Middle frontal gyrus (tissue), 1 donor: ENCODE results near the gene PEAR1.

Experiments used
- DNase-seq: peaks from one replicate; pipeline ENCODE4 v3.0.0-alpha.2; 2015; ENCODE audit warnings: low spot score; ENCODE audit errors: extremely low spot score

The PEAR1 gene

DNA sequence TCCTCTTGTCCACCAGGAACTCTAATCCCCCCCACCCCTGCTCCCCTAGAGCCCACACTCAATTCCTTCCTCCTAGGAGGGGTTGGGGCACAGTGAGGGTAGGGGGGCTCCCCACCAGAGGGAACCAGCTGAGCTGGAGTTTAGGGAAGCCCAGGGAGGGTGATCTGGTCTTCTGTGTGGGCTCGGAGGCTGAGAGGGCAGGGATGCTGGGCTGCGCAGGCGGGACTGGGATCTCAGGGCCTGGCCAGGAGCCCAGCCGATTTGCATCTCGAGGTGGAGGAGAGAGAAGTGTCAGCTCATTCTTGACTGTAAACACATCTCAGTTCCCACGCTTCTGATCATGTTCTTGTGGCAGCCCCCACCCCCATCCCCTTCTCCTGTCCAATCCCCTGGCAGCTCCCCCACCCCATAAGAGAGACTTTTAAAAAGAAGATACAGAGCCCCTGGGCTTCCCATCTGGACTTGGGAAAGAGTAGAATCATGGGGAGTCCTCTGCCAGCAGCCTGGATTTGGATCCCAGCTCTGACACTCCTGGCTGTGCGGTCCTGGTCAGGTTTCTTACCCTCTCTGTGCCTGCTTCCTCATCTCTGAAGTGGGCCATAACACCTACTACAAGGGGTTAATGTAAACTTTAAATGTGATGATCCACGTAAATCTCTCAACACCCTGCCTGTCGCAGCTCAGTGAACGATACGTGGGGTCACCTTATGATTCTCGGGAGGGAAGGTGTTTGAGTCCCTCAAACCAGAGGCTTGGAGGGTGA lies 6.6 kb downstream of the PEAR1 start:
- no peak for DNase-seq

DNA sequence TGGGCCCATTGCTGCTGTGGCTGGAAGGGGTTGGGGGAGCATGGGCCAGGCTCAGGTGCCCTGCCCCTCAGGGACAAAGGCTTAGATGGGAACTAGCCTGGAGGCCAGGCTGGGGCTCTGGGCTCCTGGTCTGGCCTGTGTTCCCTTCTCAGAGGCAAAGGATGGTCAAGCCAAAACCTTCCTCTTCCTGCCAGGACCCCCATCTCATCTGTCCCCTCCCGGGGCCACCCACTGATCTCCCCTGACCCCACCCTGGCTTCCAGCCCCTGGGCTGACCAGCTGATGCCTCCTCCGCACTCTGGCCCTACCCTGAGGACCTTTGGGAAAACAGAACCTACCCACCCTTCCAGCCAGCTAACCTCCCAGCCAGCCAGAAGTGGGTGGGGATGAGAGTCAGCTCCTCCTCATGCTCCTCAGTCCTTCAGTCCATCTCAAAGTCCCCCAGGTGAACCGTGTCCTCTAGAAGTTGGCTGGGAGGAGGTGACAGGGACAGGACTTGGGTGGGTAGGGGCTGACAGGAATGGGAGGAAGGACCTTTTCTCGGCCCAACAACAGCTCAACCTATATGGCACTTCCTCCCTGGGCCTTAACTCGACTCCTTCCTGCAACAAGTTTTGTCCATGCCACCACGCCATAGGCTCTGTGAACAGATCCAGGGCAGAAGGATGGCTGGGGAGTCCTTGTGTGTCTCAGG lies 7.5 kb downstream of the PEAR1 start:
- no peak for DNase-seq

DNA sequence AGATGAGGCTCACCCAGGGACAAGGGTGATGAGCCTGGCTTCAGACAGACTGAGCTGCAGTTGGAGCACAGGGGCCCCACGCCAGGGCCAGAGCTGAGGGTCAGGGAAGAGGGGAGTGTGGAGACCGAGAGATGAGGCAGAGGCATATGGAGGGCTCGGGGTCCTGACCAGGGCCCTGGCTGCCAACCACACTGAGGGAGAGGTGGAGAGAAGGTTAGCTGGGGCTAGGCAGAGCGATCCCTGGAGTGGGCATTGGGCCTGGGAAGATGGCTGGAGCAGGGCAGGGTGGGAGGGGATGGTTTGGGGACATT lies 8.0 kb downstream of the PEAR1 start:
- no peak for DNase-seq

DNA sequence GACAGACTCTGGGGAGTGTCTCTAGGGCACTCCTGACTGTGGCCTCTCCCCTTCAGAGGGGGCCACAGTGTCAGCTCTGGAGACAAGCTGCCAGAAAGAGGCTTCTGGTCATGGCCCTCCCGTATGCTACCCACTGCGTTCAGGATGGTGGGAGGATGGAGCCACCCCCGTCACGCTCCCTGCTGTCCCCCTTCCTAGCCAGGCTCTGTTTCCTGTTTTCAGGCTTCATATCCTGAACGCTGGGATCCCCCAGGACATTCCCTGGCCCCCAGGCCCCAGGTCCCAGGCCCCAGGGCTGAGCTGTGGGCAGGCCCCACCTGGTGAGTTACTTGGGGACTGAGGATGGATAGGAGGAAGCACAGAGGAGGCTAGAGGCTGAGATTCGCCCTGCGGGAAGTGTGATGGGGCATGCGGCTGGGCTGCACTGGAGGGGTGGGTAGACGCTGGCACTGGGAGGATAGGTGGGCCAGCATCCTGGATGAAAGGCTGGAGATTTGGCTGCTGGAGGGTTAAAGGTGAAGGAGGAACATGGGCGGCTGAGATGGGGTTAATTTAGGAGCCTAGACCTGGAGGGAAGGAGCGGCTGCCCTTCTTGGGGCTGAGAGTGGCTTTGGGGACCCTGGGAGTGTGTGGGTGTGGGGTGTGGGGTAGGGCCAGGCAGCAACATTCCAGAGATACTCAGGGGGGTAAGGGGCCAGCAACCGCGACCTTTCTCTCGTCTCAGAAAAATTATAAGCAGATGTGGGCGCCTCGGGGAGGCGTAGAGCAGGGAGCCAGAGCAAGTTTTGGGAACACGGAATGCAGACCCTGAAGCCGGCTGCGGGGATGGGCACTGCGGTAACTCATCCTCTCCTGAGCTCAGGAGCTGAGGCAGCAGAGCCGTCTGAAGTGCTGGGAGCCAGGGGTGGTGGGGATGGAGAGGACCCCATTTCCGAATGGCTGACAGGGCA lies 8.7 kb downstream of the PEAR1 start:
- DNase-seq, result no peak

DNA sequence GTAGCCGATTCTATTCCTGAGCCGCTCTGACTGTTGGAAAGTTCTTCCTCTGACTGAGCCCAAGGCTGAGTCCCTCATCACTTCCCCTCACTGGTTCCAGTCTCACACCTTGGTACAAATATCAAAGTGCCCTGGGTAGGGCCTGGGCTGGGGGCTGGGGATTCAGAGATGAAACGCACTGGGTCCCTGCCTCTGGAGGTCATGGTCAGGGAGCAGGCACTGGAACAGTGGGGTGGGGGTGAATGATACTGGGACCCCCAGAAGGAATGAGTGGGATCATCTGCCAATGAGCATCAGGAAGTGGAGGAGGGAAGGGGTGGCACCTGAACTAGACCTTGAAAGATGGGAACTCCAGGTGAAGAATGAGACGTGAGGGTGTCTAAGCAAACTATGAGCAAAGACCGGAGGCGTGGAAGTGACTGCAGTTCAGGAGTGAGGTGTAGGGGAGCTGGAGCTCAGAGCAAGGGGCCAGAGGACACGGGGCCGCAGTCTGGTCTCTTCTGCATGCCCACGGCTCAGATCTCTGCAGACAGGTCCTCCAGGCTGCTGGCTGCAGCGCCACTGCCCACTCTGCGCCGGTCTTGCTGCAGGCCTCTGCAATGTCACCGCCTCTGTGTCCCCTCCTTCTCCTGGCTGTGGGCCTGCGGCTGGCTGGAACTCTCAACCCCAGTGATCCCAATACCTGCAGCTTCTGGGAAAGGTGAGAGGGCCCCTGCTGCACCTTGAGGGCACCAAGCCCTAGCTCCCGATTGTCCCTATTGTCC lies 10.0 kb downstream of the PEAR1 start:
- DNase-seq, result no peak

DNA sequence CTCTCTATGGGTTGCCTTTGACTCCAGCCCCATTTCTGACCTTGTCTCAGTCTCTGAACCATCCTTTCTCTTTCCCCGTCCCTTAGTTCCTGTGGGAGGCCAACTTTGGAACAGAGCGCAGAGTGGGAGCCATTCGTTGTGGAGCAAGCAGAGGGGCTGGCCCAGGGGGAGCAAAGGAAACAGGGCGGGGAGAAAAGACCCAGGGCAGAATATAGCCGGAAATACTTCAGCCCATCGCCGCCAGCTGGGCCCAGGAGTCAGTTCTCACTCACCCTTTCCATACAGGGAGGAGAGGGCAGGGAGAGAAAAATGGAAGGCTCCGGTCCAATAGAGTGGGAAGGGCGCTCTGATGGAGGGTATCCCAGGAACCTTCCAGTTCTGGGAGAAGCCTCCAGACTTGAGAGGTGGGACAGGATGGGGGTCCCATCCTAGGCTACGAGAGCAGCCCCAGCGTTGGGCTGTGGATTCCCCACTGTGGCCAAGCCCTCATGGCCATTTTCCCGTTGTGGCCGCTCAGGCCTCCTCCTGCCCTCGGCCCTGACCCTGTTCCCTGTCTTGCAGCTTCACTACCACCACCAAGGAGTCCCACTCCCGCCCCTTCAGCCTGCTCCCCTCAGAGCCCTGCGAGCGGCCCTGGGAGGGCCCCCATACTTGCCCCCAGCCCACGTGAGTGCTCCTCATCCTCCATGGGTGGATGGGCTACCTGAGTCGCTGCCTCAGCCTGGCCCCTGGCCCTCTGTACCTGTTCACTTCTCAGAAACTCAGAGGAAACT lies 10.9 kb downstream of the PEAR1 start:
- no peak for DNase-seq

DNA sequence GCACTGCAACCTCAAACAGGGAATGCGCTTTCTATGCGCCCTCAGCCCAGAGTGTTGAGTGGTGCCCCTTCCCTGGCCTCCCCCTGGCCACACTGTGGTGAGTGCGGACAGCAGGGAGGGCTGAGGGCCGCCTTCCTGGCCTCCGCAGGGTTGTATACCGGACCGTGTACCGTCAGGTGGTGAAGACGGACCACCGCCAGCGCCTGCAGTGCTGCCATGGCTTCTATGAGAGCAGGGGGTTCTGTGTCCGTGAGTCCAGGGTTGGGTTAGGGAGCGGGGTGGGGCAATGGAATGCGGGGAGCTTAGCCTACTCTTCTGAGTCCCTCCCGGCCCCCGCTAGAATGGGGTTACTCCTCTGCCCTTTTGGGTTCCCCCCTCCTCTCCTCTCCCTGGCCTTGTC lies 11.7 kb downstream of the PEAR1 start:
- no peak for DNase-seq

DNA sequence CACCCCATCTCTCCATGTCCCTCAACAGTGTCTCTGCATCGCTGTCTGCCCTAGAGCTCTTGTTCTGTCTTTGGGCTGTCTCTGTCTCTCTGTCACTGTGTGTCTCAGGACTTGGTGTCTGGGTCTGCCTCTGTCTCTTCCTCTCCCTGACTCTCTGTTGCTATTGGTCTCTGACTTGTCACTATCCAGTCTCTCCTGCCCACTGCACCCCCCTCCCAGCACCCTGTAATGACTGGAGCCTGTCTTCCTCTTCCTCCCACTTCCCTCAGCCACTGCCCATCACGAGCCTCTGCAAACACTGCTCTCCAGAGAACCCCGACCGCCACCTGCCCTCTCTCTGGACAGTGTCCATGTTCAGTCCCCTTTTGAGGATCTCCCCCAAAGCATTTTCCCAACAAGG lies 12.1 kb downstream of the PEAR1 start:
- no peak for DNase-seq

DNA sequence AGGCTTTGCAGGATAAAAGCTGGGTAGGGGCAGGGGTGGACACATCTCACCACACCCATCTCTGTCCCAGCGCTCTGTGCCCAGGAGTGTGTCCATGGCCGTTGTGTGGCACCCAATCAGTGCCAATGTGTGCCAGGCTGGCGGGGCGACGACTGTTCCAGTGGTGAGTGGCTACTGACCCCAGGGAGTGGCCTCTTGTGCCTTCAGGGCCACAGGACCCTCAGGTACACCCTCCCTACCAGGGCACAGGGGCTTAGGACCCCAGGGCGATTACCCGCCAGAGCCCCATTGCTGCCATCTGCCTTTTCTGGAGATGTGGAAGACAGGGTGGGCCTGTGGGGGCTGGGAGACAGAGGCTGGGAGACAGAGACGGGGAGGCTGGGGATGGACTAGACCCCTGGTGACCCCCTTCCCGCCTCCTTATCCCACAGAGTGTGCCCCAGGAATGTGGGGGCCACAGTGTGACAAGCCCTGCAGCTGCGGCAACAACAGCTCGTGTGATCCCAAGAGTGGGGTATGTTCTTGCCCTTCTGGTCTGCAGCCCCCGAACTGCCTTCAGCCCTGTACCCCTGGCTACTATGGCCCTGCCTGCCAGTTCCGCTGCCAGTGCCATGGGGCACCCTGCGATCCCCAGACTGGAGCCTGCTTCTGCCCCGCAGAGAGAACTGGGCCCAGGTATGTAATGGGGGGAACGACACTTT lies 12.8 kb downstream of the PEAR1 start:
- no peak for DNase-seq

DNA sequence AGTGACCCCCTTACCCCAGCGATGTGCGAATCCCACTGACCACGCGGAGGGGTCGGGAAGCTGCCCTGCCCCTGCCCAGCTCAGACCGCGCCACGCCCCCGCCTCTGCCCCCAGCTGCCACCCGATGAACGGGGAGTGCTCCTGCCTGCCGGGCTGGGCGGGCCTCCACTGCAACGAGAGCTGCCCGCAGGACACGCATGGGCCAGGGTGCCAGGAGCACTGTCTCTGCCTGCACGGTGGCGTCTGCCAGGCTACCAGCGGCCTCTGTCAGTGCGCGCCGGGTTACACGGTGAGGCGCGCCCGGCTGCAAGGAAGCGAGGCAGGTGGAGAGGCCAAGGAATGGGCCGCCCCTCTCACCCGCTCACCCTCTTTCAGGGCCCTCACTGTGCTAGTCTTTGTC lies 15.0 kb downstream of the PEAR1 start:
- no peak for DNase-seq

DNA sequence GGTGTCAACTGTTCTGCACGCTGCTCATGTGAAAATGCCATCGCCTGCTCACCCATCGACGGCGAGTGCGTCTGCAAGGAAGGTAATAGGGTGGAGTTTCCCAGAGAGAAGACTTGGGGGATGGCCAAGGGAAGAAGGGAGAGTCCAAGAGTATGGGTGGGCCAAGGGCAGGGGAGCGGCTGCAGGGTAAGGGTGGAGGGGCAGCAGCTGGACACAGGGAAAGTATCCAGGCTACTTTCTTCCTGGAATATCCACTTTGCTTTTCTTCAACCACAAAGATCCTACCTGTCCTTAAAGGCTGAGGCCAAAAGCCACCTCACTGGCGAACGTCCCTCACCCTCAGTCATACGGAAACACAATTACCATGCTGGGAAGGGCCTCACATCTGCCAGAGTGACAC lies 15.4 kb downstream of the PEAR1 start:
- DNase-seq, result no peak

DNA sequence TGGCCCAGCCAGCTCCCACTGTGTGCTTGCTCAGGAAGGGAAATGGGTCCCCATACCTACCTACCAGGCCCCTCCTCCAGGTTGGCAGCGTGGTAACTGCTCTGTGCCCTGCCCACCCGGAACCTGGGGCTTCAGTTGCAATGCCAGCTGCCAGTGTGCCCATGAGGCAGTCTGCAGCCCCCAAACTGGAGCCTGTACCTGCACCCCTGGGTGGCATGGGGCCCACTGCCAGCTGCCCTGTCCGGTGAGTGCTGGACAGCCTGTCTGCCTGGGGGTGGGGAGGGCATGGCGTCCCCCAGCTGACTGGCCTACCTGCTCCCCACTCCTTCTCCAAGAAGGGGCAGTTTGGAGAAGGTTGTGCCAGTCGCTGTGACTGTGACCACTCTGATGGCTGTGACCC lies 16.2 kb downstream of the PEAR1 start:
- no peak for DNase-seq

DNA sequence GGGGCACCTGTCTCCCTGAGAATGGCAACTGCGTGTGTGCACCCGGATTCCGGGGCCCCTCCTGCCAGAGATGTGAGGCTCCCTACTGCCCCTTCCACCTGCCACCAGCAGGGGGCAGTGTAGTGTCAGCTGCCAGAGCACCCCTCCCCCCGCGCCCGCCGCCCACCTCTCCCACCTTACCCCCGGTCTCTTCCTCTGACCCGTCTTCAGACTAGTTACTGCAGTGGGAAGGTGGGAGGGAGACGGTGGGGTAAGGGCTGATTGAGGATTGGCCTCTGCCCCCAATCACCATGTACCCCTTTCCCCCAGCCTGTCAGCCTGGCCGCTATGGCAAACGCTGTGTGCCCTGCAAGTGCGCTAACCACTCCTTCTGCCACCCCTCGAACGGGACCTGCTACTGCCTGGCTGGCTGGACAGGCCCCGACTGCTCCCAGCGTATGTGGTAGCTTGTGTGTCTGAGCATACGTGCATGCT lies 16.8 kb downstream of the PEAR1 start:
- no peak for DNase-seq

DNA sequence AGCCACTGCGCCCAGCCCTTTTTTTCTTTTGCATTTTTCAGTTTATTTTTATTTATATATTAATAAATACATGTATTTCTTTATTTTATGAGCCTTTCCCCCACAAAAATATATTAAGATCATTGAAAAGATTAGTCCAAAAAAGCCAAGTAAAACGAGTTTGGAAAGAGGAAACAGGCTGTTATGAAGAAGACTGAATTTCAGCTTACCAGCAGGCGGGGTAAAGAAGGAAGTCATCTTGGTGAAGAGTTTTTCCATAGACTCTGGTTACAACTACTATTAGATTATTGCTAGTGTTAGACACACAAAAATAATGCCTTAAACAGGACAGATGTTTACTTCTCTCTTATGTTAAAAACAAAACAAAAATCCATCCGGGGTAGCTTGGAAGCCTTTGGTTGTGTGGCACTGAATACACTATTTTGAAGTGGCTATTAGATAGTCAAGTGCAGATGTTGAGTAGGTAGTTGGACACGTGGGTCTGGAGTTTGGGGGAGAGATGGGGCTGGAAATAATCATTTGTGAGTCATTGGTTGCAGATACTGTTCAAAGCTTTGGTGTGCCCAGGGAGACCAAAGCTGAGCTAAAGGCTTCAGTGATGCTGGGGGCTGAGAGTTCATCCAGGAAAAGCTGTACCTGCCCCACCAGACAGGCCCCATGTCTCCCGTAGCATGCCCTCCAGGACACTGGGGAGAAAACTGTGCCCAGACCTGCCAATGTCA lies 18.2 kb downstream of the PEAR1 start:
- no peak for DNase-seq

DNA sequence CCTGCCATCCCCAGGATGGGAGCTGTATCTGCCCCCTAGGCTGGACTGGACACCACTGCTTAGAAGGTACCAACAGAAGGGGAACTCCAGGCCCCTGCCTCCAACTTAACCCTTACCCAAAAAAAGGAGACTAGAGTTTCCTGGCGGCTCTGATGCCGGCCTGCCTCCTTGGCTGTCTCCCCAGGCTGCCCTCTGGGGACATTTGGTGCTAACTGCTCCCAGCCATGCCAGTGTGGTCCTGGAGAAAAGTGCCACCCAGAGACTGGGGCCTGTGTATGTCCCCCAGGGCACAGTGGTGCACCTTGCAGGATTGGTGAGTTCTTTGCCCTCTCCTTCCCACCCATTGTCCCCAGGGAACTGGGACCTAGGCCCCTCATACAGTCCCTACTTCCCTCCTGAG lies 18.8 kb downstream of the PEAR1 start:
- DNase-seq, result no peak

DNA sequence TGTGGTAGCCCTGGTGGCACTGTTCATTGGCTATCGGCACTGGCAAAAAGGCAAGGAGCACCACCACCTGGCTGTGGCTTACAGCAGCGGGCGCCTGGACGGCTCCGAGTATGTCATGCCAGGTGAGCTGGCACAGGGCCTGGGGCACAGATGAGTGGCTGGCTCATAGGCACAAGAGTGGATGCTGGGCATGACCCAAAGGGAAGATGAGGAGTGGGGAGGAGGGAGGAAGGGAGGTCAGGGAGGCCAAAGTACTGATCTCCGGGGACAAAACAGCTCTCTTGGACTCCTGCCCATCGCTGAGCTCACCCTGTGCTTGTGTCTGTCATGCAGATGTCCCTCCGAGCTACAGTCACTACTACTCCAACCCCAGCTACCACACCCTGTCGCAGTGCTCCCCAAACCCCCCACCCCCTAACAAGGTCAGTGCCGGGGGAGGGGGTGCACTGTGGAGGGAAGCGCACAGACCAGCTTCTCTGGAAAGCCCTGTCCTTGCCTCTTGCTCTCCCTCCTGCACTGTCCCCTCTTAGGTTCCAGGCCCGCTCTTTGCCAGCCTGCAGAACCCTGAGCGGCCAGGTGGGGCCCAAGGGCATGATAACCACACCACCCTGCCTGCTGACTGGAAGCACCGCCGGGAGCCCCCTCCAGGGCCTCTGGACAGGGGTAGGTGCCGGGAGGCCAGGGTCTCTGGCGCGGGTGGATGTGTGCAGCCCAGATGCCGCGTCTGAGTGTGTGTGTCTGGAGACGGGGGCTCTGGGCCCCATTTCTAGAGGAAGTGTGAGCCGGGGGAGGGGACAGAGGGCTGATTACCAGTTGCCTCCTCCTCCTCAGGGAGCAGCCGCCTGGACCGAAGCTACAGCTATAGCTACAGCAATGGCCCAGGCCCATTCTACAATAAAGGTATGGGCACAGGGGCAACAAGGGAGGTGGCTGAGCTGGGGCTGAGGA lies 19.6 kb downstream of the PEAR1 start:
- DNase-seq, result no peak

DNA sequence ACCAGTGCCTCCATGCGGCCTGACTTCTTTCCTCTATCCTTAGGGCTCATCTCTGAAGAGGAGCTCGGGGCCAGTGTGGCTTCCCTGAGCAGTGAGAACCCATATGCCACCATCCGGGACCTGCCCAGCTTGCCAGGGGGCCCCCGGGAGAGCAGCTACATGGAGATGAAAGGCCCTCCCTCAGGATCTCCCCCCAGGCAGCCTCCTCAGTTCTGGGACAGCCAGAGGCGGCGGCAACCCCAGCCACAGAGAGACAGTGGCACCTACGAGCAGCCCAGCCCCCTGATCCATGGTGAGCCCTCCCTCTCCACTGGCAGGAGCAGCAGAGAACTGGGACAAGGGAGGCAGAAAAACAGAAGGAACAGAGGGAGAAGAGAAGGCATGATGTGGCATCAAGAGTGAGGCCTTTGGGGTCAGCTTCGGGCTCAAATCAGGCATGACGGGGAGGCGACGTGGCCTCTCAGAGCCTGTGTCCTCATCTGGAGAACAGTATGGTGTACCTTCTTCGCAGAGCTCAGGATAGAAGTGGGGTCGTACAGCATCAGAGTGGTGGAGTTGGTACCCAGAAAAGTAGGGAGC lies 20.4 kb downstream of the PEAR1 start:
- no peak for DNase-seq

DNA sequence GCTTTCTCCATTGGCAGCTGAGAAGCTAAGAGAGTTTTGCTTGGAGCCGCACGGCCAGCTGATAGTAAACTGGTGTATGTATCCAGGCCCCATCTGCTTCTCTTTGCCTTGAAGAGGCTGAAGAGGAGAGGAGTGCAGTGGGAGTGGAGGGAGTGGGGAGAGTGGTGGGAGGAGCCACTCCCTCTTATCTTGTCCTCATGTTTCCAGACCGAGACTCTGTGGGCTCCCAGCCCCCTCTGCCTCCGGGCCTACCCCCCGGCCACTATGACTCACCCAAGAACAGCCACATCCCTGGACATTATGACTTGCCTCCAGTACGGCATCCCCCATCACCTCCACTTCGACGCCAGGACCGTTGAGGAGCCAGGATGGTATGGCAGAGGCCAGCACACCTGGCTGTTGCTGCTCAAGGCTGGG lies 20.9 kb downstream of the PEAR1 start:
- DNase-seq, result no peak
